A549 (cell line): ENCODE data around the gene FAM174B. TPM values are rescaled to one million over a fixed set of nuclear protein-coding genes. Genes with fewer than 3 reads are reported as not detected.

Experiments used
- ATAC-seq, 2 experiments: fragments of 200-7000 bp in 1 of 2; fragments of >200 bp in 1 of 2; cut with Nextera tagmentation in 1 of 2; cut with Tn5 transposase in 1 of 2; 3 replicates each; pipeline versions ENCODE4 v1.8.0 to v1.9.1; 2018 to 2020; ENCODE audit warnings: mild to moderate bottlenecking in 1 of 2, moderate library complexity in 1 of 2
- CTCF ChIA-PET: fragments of 300-600 bp; sonication (Branson Sonifier 250); formaldehyde crosslinking; extraction: SDS; loops from one replicate; lab custom pipeline; 2021; ENCODE audit warnings: antibody characterized with exemption, inconsistent platforms; lab: Yijun Ruan, JAX
- POLR2A ChIA-PET: fragments of 350-600 bp; formaldehyde crosslinking; extraction: SDS; loops from one replicate; lab custom pipeline; 2021; ENCODE audit warnings: antibody characterized with exemption, inconsistent platforms; lab: Yijun Ruan, JAX
- DNase-seq, 2 experiments: peaks; one replicate each; pipeline versions ENCODE4 v3.0.0 to v3.0.0-alpha.2; 2011 to 2016; ENCODE audit warnings: low read depth in 1 of 2, low spot score in 1 of 2
- FAIRE-seq: peaks from 2 replicates; lab custom pipeline; 2011; peaks lifted over from hg19 to GRCh38; lab: Jason Lieb, UNC
- H3K27ac ChIP-seq, 2 experiments: fragments of >200 bp; sonication (Bioruptor Twin); formaldehyde crosslinking; 3 replicates each; pipeline ENCODE4 v1.5.1; 2016 to 2017
- H3K4me1 ChIP-seq: fragments of >200 bp; sonication (Bioruptor Twin); formaldehyde crosslinking; 3 replicates; pipeline ENCODE4 v1.6.1; 2016
- H3K4me2 ChIP-seq: fragments of >200 bp; sonication (Bioruptor Twin); formaldehyde crosslinking; 3 replicates; pipeline ENCODE4 v1.6.1; 2016
- H3K4me3 ChIP-seq: fragments of >200 bp; sonication (Bioruptor Twin); formaldehyde crosslinking; 3 replicates; pipeline ENCODE4 v1.5.1; 2016
- H3K9me3 ChIP-seq: fragments of >200 bp; sonication (Bioruptor Twin); formaldehyde crosslinking; 3 replicates; pipeline ENCODE4 v1.6.1; 2016
- ATOH8 ChIP-seq: fragments of 250-450 bp; sonication (Bioruptor Pico); IDR thresholded peaks from 2 replicates; pipeline ENCODE4 v1.5.0; 2020; ENCODE audit warnings: low read depth, mild to moderate bottlenecking, moderate library complexity
- BCL3 ChIP-seq: fragments of >200 bp; sonication (Bioruptor Twin); formaldehyde crosslinking; IDR thresholded peaks from 3 replicates; pipeline ENCODE4 v1.6.1; 2016
- BHLHE40 ChIP-seq: IDR thresholded peaks from 2 replicates; pipeline ENCODE4 v1.6.1; 2012; ENCODE audit warnings: low read depth, low read length, inconsistent platforms
- CBX2 ChIP-seq: fragments of 200-600 bp; sonication (generic); IDR thresholded peaks from 2 replicates; pipeline ENCODE4 v1.6.1; 2016; ENCODE audit warnings: low read depth, mild to moderate bottlenecking, borderline replicate concordance
- CBX8 ChIP-seq: fragments of 200-600 bp; sonication (generic); IDR thresholded peaks from 2 replicates; pipeline ENCODE4 v1.6.1; 2016
- CHD2 ChIP-seq: fragments of 150-350 bp; IDR thresholded peaks from 2 replicates; pipeline ENCODE4 v1.6.1; 2014; ENCODE audit warnings: low read length; ENCODE audit not compliant: partially characterized antibody
- CHD4 ChIP-seq: fragments of 200-600 bp; sonication (generic); IDR thresholded peaks from 2 replicates; pipeline ENCODE4 v1.6.1; 2016; ENCODE audit warnings: antibody characterized with exemption, mild to moderate bottlenecking, borderline replicate concordance
- E2F6 ChIP-seq: IDR thresholded peaks from 2 replicates; pipeline ENCODE4 v1.6.1; 2012; ENCODE audit warnings: low read depth, borderline replicate concordance
- ELK1 ChIP-seq: fragments of 150-350 bp; IDR thresholded peaks from 2 replicates; pipeline ENCODE4 v1.6.1; 2014; ENCODE audit warnings: low read depth, mild to moderate bottlenecking, low read length
- EP300 ChIP-seq, 2 experiments: fragments of >200 bp; sonication (Bioruptor Twin); formaldehyde crosslinking; IDR thresholded peaks; 2 replicates in 1 of 2; 3 replicates in 1 of 2; pipeline ENCODE4 v1.6.1; 2016 to 2017
- FOSB ChIP-seq: fragments of 250-450 bp; sonication (Bioruptor Pico); IDR thresholded peaks from 2 replicates; pipeline ENCODE4 v1.5.0; 2020; ENCODE audit warnings: mild to moderate bottlenecking, moderate library complexity
- FOXS1 ChIP-seq: fragments of 250-450 bp; sonication (Bioruptor Pico); IDR thresholded peaks from 2 replicates; pipeline ENCODE4 v1.5.0; 2020; ENCODE audit warnings: mild to moderate bottlenecking, moderate library complexity
- HES2 ChIP-seq: fragments of >200 bp; sonication (Bioruptor Twin); formaldehyde crosslinking; IDR thresholded peaks from 2 replicates; pipeline ENCODE4 v1.6.1; 2016
- HOXB13 ChIP-seq: fragments of 250-450 bp; sonication (Bioruptor Pico); IDR thresholded peaks from 2 replicates; pipeline ENCODE4 v1.5.0; 2020; ENCODE audit warnings: low read depth, mild to moderate bottlenecking, moderate library complexity
- JUN ChIP-seq, 2 experiments: fragments of >200 bp; sonication (Bioruptor Twin); formaldehyde crosslinking; IDR thresholded peaks; 2 replicates in 1 of 2; 3 replicates in 1 of 2; pipeline ENCODE4 v1.6.1; 2016 to 2017
- MYC ChIP-seq: IDR thresholded peaks from 2 replicates; pipeline ENCODE4 v1.6.1; 2012; ENCODE audit warnings: mild to moderate bottlenecking, inconsistent platforms, low read length, improper control_type of control experiment, borderline replicate concordance
- NPAS2 ChIP-seq: fragments of 250-450 bp; sonication (Bioruptor Pico); IDR thresholded peaks from 2 replicates; pipeline ENCODE4 v1.8.0; 2022; ENCODE audit warnings: mild to moderate bottlenecking, moderate library complexity, borderline replicate concordance
- NR3C1 ChIP-seq: fragments of >200 bp; sonication (Bioruptor Twin); formaldehyde crosslinking; IDR thresholded peaks from 3 replicates; pipeline ENCODE4 v1.6.1; 2017
- PBX3 ChIP-seq: IDR thresholded peaks from 2 replicates; pipeline ENCODE4 v1.6.1; 2012
- POLR2AphosphoS2 ChIP-seq: conservative IDR thresholded peaks from 2 replicates; pipeline ENCODE4 v1.6.1; 2012; ENCODE audit warnings: low read length, improper control_type of control experiment, inconsistent platforms
- RCOR1 ChIP-seq: fragments of 150-350 bp; IDR thresholded peaks from 2 replicates; pipeline ENCODE4 v1.6.1; 2014; ENCODE audit warnings: antibody characterized with exemption, low read length, low read depth
- REST ChIP-seq: fragments of 200-600 bp; sonication (generic); IDR thresholded peaks from 2 replicates; pipeline ENCODE4 v1.6.1; 2016; ENCODE audit warnings: antibody characterized with exemption, mild to moderate bottlenecking, moderate library complexity
- SREBF2 ChIP-seq: fragments of 450-650 bp; IDR thresholded peaks from 2 replicates; pipeline ENCODE4 v1.6.1; 2014; ENCODE audit warnings: mild to moderate bottlenecking, moderate library complexity
- TFCP2L1 ChIP-seq: fragments of 250-450 bp; sonication (Bioruptor Pico); IDR thresholded peaks from 2 replicates; pipeline ENCODE4 v1.5.0; 2021; ENCODE audit warnings: mild to moderate bottlenecking
- ZFP36 ChIP-seq: fragments of 450-650 bp; IDR thresholded peaks from 2 replicates; pipeline ENCODE4 v1.6.1; 2014; ENCODE audit warnings: borderline replicate concordance; ENCODE audit not compliant: partially characterized antibody
- WGBS: methylation state at CpG from one replicate; pipeline ENCODE4 v1.1.6; 2017; ENCODE audit errors: missing lambda C conversion rate; 5-methylcytosine and 5-hydroxymethylcytosine counted together
- polyA plus RNA-seq, 4 experiments: library from polyadenylated mRNA; depleted of rRNA in 3 of 4; stranded (reverse); fragments of >200 nt; fragmentation: RNase III in 1 of 4; extraction: RNeasy Plus Mini Kit Qiagen cat#74134 plus additional on column Dnase treatment in 1 of 4; gene quantifications; 2 replicates in 3 of 4; 3 replicates in 1 of 4; pipeline ENCODE4 v1.2.3, GENCODE V29; 2011 to 2017

The FAM174B gene
- polyA plus RNA-seq, 2 of the 4 experiments (the other 2 are of a cell fraction), result 4.6 to 13.9 TPM

GRCh38 chr15:92669432-92669831 lies 13.9 kb upstream of the FAM174B start:
- WGBS, result 70% methylated on average over 2 of the region's 2 CpGs
- no peak for ATAC-seq
- Histone ChIP-seq H3K4me2 (no peak overlapping the region), H3K4me1 (peaks cover 37% of the 10 kb centered on the region), H3K27ac (no peak overlapping the region), H3K4me3 (no peak overlapping the region), H3K9me3 (no peaks in the 10 kb centered on the region)
- ChIA-PET CTCF (interaction anchor here (0.7 to 1.1 kb wide), 2 partner anchors 8 to 148 kb away, joined by 3 to 5 read pairs; no protein-coding TSS in a partner anchor), POLR2A (no interaction called here)
- DNase-seq, result no peak
- TF ChIP-seq REST (no peak), HES2 (no peak), SREBF2 (no peak), CHD4 (no peak), HOXB13 (CRISPR knock-in tag) (no peak), TFCP2L1 (no peak), E2F6 (no peak), ELK1 (no peak), CHD2 (no peak), CBX8 (no peak), MYC (no peak), FOXS1 (CRISPR knock-in tag) (no peak), POLR2AphosphoS2 (no peak)
- no peak for FAIRE-seq

GRCh38 chr15:92668620-92669019 lies 13.0 kb upstream of the FAM174B start:
- H3K9me3 ChIP-seq, result no peaks in the 10 kb centered on the region
- FAIRE-seq, result peak; percentile 68
- peaks cover 37% of the 10 kb centered on the region for H3K4me1 ChIP-seq
- DNase-seq, result no peak
- TF ChIP-seq BHLHE40 (no peak), RCOR1 (no peak), FOSB (CRISPR knock-in tag) (no peak), NR3C1 (no peak), JUN (IDR thresholded peaks at IDR 0.05) (no peak), EP300 (IDR thresholded peaks at IDR 0.05) (no peak), CBX8 (no peak), ZFP36 (no peak), HES2 (no peak), BCL3 (no peak), HOXB13 (CRISPR knock-in tag) (no peak), E2F6 (no peak), ATOH8 (no peak), CBX2 (no peak), NPAS2 (CRISPR knock-in tag) (no peak), TFCP2L1 (no peak), PBX3 (no peak)
- POLR2A ChIA-PET, result no interaction called here
- no peak for ATAC-seq
- CTCF ChIA-PET, result interaction anchor here (0.7 to 1.4 kb wide), 4 partner anchors 9 to 147 kb away, joined by 3 to 5 read pairs (median 4); no protein-coding TSS in a partner anchor
- WGBS, result 94% methylated on average over 3 of the region's 3 CpGs
- peak overlapping the region in 1 of 2 experiments; percentile 66; a peak in 2 of 6 replicates for H3K27ac ChIP-seq
- H3K4me2 ChIP-seq, result peak overlapping the region; percentile 92; the same call in 2 of the 3 replicates
- no peak overlapping the region for H3K4me3 ChIP-seq
